SH-SY5Y (cell line): ENCODE results near the gene GPR143.

ENCODE experiments used
- GATA2 ChIP-seq: IDR thresholded peaks from 2 replicates; pipeline ENCODE4 v1.6.1; 2011; ENCODE audit warnings: mild to moderate bottlenecking, low read depth, low read length
- GATA3 ChIP-seq: IDR thresholded peaks from 2 replicates; pipeline ENCODE4 v1.6.1; 2011; ENCODE audit warnings: low read depth, mild to moderate bottlenecking, low read length, moderate library complexity

GRCh38 chrX:9706421-9706820, 59.2 kb downstream of the GPR143 start:
- no peak for TF ChIP-seq GATA2
- no peak for TF ChIP-seq GATA3
